OCI-LY1 (cell line): Measurements from ENCODE around the gene MYADML2.

Experiments
- CTCF ChIP-seq: fragments of 200-600 bp; sonication (generic), shearing (Covaris generic); IDR thresholded peaks from 2 replicates; pipeline ENCODE4 v1.5.1; 2017; ENCODE audit warnings: mild to moderate bottlenecking, antibody characterized with exemption, low read length, moderate library complexity, mixed read lengths
- EZH2 ChIP-seq: fragments of 200-600 bp; sonication (generic), shearing (Covaris generic); IDR thresholded peaks from 2 replicates; pipeline ENCODE4 v1.8.0; 2017; ENCODE audit warnings: borderline replicate concordance, mixed run types, mild to moderate bottlenecking, antibody characterized with exemption, low read length, moderate library complexity, mixed read lengths

GRCh38 chr17:81903415-81903831 is 43.6 kb downstream of the MYADML2 start:
- TF ChIP-seq CTCF (no peak), EZH2 (no peak)
